Measurements from ENCODE around the gene KIF12.

KIF12 gene

GRCh38 chr9:114124666-114125475 is 25.8 kb upstream of the KIF12 start:
- Histone ChIP-seq H3K9me3 (ENCODE audit: control insufficient read depth, insufficient read depth, low read length) (no peaks in the 10 kb centered on the region), H3K4me3 (ENCODE audit: low read length) (no peak overlapping the region), H3K27me3 (ENCODE audit: control insufficient read depth, low read length) (peaks cover 6% of the 10 kb centered on the region; the same call in 1 of the 2 replicates), H3F3A (ENCODE audit: control insufficient read depth, insufficient read depth) (no peaks in the 10 kb centered on the region), H4K20me1 (ENCODE audit: control insufficient read depth, insufficient read depth, low read depth, low read length) (no peaks in the 10 kb centered on the region), H3K36me3 (ENCODE audit: control insufficient read depth, low read length) (no peaks in the 10 kb centered on the region), H3K79me2 (ENCODE audit: control insufficient read depth, low read length) (no peaks in the 10 kb centered on the region), H3K9me2 (replicated peaks; ENCODE audit: control insufficient read depth, low read length) (no peaks in the 10 kb centered on the region), H3K4me1 (ENCODE audit: control insufficient read depth, low read length) (no peaks in the 10 kb centered on the region), H3K27ac (ENCODE audit: low read depth, low read length) (no peak overlapping the region), H3K4me2 (ENCODE audit: low read length) (no peak overlapping the region)
- TF ChIP-seq CTCF (IDR thresholded peaks at IDR 0.05; ENCODE audit: low read depth, low read length, poor library complexity, severe bottlenecking) (no peak), EZH2phosphoT487 (IDR thresholded peaks at IDR 0.05; ENCODE audit: borderline replicate concordance, low read length) (no peak)

GRCh38 chr9:114124138-114124537 is 25.0 kb upstream of the KIF12 start:
- Histone ChIP-seq H3K27me3 (ENCODE audit: control insufficient read depth, low read length) (peaks cover 2% of the 10 kb centered on the region; the same call in 1 of the 2 replicates), H3K4me2 (ENCODE audit: low read length) (no peak overlapping the region)
- TF ChIP-seq EZH2phosphoT487 (IDR thresholded peaks at IDR 0.05; ENCODE audit: borderline replicate concordance, low read length) (no peak), CTCF (IDR thresholded peaks at IDR 0.05; ENCODE audit: low read depth, low read length, poor library complexity, severe bottlenecking) (no peak)

GRCh38 chr9:114123031-114123977 is 24.2 kb upstream of the KIF12 start:
- no peaks in the 10 kb centered on the region for H3K9me2 ChIP-seq (replicated peaks; ENCODE audit: control insufficient read depth, low read length)
- H3K4me1 ChIP-seq (ENCODE audit: control insufficient read depth, low read length), result no peaks in the 10 kb centered on the region
- no peaks in the 10 kb centered on the region for H3K36me3 ChIP-seq (ENCODE audit: control insufficient read depth, low read length)
- H3F3A ChIP-seq (ENCODE audit: control insufficient read depth, insufficient read depth), result no peaks in the 10 kb centered on the region
- no peak overlapping the region for H3K4me2 ChIP-seq (ENCODE audit: low read length)
- H3K9me3 ChIP-seq (ENCODE audit: control insufficient read depth, insufficient read depth, low read length), result no peaks in the 10 kb centered on the region
- TF ChIP-seq CTCF (IDR thresholded peaks at IDR 0.05; ENCODE audit: low read depth, low read length, poor library complexity, severe bottlenecking), result no peak
- TF ChIP-seq EZH2phosphoT487 (IDR thresholded peaks at IDR 0.05; ENCODE audit: borderline replicate concordance, low read length), result no peak
- 0 out of 2 replicates have a peak, but pooled peaks cover 3% of the 10 kb centered on the region for H3K27me3 ChIP-seq (ENCODE audit: control insufficient read depth, low read length)
- H3K27ac ChIP-seq (ENCODE audit: low read depth, low read length), result no peak overlapping the region
- H3K4me3 ChIP-seq (ENCODE audit: low read length), result no peak overlapping the region
- H4K20me1 ChIP-seq (ENCODE audit: control insufficient read depth, insufficient read depth, low read depth, low read length), result no peaks in the 10 kb centered on the region
- H3K79me2 ChIP-seq (ENCODE audit: control insufficient read depth, low read length), result no peaks in the 10 kb centered on the region

More at GRCh38 chr9:114124138-114124537, 25.0 kb upstream of the KIF12 start:
- H3K4me3 ChIP-seq (ENCODE audit: low read length), result no peak overlapping the region
- H3K36me3 ChIP-seq (ENCODE audit: control insufficient read depth, low read length), result no peaks in the 10 kb centered on the region
- H4K20me1 ChIP-seq (ENCODE audit: control insufficient read depth, insufficient read depth, low read depth, low read length), result no peaks in the 10 kb centered on the region
- H3K79me2 ChIP-seq (ENCODE audit: control insufficient read depth, low read length), result no peaks in the 10 kb centered on the region
- H3F3A ChIP-seq (ENCODE audit: control insufficient read depth, insufficient read depth), result no peaks in the 10 kb centered on the region
- no peak overlapping the region for H3K27ac ChIP-seq (ENCODE audit: low read depth, low read length)
- H3K4me1 ChIP-seq (ENCODE audit: control insufficient read depth, low read length), result no peaks in the 10 kb centered on the region
- no peaks in the 10 kb centered on the region for H3K9me3 ChIP-seq (ENCODE audit: control insufficient read depth, insufficient read depth, low read length)
- no peaks in the 10 kb centered on the region for H3K9me2 ChIP-seq (replicated peaks; ENCODE audit: control insufficient read depth, low read length)
